OCI-LY1 (cell line): ENCODE data around the gene FLNC.

Source experiments
- H2AFZ ChIP-seq: fragments of 200-600 bp; sonication (generic), shearing (Covaris generic); 2 replicates; pipeline ENCODE4 v1.6.0; 2014; ENCODE audit warnings: antibody characterized with exemption, mild to moderate bottlenecking, low read length
- H3F3A ChIP-seq: fragments of 200-600 bp; sonication (generic), shearing (Covaris generic); 2 replicates; pipeline ENCODE4 v1.6.0; 2014; ENCODE audit warnings: mild to moderate bottlenecking, antibody characterized with exemption, low read length, moderate library complexity; ENCODE audit not compliant: insufficient read depth
- H3K27ac ChIP-seq: fragments of 200-600 bp; sonication (generic); 2 replicates; pipeline ENCODE4 v1.5.1; 2014; ENCODE audit warnings: low read length, mixed run types, mild to moderate bottlenecking, low read depth; ENCODE audit not compliant: poor library complexity, severe bottlenecking
- H3K27me3 ChIP-seq: fragments of 200-600 bp; sonication (generic); 2 replicates; pipeline ENCODE4 v1.6.0; 2014; ENCODE audit warnings: antibody characterized with exemption, mild to moderate bottlenecking, low read length, moderate library complexity; ENCODE audit not compliant: insufficient read depth
- H3K36me3 ChIP-seq: fragments of 200-600 bp; sonication (generic); 2 replicates; pipeline ENCODE4 v1.6.1; 2014; ENCODE audit warnings: mild to moderate bottlenecking, antibody characterized with exemption, low read length, moderate library complexity, mixed read lengths; ENCODE audit not compliant: insufficient read depth
- H3K4me1 ChIP-seq: fragments of 200-600 bp; sonication (generic); 2 replicates; pipeline ENCODE4 v1.5.1; 2014; ENCODE audit warnings: mild to moderate bottlenecking, low read length, moderate library complexity; ENCODE audit not compliant: insufficient read depth, severe bottlenecking
- H3K4me2 ChIP-seq: fragments of 200-600 bp; sonication (generic), shearing (Covaris generic); 2 replicates; pipeline ENCODE4 v1.6.1; 2014; ENCODE audit warnings: low read length
- H3K4me3 ChIP-seq: fragments of 200-600 bp; sonication (generic); 2 replicates; pipeline ENCODE4 v1.5.1; 2014; ENCODE audit warnings: low read length, low read depth, mild to moderate bottlenecking, mixed read lengths; ENCODE audit not compliant: poor library complexity, severe bottlenecking
- H3K79me2 ChIP-seq: fragments of 200-600 bp; shearing (Covaris generic); 2 replicates; pipeline ENCODE4 v1.6.1; 2016; ENCODE audit warnings: mixed run types, low read length, mixed read lengths; ENCODE audit not compliant: insufficient read depth
- H3K9ac ChIP-seq: fragments of 200-600 bp; sonication (generic), shearing (Covaris generic); 2 replicates; pipeline ENCODE4 v1.6.1; 2014; ENCODE audit warnings: mild to moderate bottlenecking, low read length, mixed read lengths
- H3K9me2 ChIP-seq: fragments of 200-600 bp; sonication (generic), shearing (Covaris generic); 2 replicates; pipeline ENCODE4 v1.6.1; 2014; ENCODE audit warnings: low read depth, mild to moderate bottlenecking, low read length, mixed read lengths
- H3K9me3 ChIP-seq: fragments of 200-600 bp; shearing (Covaris generic); 2 replicates; pipeline ENCODE4 v1.6.1; 2014; ENCODE audit warnings: low read length, mixed read lengths
- H4K20me1 ChIP-seq: fragments of 200-600 bp; sonication (generic), shearing (Covaris generic); 2 replicates; pipeline ENCODE4 v1.6.0; 2016; ENCODE audit warnings: mild to moderate bottlenecking, low read length; ENCODE audit not compliant: insufficient read depth
- EZH2 ChIP-seq: fragments of 200-600 bp; sonication (generic), shearing (Covaris generic); IDR thresholded peaks from 2 replicates; pipeline ENCODE4 v1.8.0; 2017; ENCODE audit warnings: borderline replicate concordance, mixed run types, mild to moderate bottlenecking, antibody characterized with exemption, low read length, moderate library complexity, mixed read lengths
- TF ChIP-seq, protein P1 (sequence below): fragments of 200-600 bp; sonication (generic), shearing (Covaris generic); IDR thresholded peaks from 2 replicates; pipeline ENCODE4 v1.5.1; 2017; ENCODE audit warnings: mild to moderate bottlenecking, antibody characterized with exemption, low read length, moderate library complexity, mixed read lengths

The FLNC gene

GRCh38 chr7:128826512-128826911 is 3.7 kb upstream of the FLNC start:
- no peak overlapping the region for H3K4me2 ChIP-seq
- H3K27ac ChIP-seq, result no peak overlapping the region
- no peak overlapping the region for H3K9ac ChIP-seq

GRCh38 chr7:128826916-128827247 is 3.3 kb upstream of the FLNC start:
- H3F3A ChIP-seq, result no peaks in the 10 kb centered on the region
- H3K9me3 ChIP-seq, result no peaks in the 10 kb centered on the region
- no peak overlapping the region for H3K4me3 ChIP-seq
- peaks cover 20% of the 10 kb centered on the region for H3K27me3 ChIP-seq
- no peaks in the 10 kb centered on the region for H3K9me2 ChIP-seq
- no peaks in the 10 kb centered on the region for H4K20me1 ChIP-seq
- no peak for TF ChIP-seq EZH2
- TF ChIP-seq, protein P1, sequence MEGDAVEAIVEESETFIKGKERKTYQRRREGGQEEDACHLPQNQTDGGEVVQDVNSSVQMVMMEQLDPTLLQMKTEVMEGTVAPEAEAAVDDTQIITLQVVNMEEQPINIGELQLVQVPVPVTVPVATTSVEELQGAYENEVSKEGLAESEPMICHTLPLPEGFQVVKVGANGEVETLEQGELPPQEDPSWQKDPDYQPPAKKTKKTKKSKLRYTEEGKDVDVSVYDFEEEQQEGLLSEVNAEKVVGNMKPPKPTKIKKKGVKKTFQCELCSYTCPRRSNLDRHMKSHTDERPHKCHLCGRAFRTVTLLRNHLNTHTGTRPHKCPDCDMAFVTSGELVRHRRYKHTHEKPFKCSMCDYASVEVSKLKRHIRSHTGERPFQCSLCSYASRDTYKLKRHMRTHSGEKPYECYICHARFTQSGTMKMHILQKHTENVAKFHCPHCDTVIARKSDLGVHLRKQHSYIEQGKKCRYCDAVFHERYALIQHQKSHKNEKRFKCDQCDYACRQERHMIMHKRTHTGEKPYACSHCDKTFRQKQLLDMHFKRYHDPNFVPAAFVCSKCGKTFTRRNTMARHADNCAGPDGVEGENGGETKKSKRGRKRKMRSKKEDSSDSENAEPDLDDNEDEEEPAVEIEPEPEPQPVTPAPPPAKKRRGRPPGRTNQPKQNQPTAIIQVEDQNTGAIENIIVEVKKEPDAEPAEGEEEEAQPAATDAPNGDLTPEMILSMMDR, result no peak
- no peak overlapping the region for H3K27ac ChIP-seq
- H3K79me2 ChIP-seq, result no peaks in the 10 kb centered on the region
- no peak overlapping the region for H3K9ac ChIP-seq
- no peaks in the 10 kb centered on the region for H3K36me3 ChIP-seq
- no peaks in the 10 kb centered on the region for H3K4me1 ChIP-seq
- no peak overlapping the region for H2AFZ ChIP-seq
- no peak overlapping the region for H3K4me2 ChIP-seq

More at GRCh38 chr7:128826512-128826911, 3.7 kb upstream of the FLNC start:
- Histone ChIP-seq H3K9me2 (no peaks in the 10 kb centered on the region), H3K79me2 (no peaks in the 10 kb centered on the region), H3K36me3 (no peaks in the 10 kb centered on the region), H3F3A (no peaks in the 10 kb centered on the region), H3K27me3 (peaks cover 23% of the 10 kb centered on the region), H2AFZ (no peak overlapping the region), H3K9me3 (no peaks in the 10 kb centered on the region), H3K4me1 (no peaks in the 10 kb centered on the region), H3K4me3 (no peak overlapping the region), H4K20me1 (no peaks in the 10 kb centered on the region)
- no peak for TF ChIP-seq EZH2
- TF ChIP-seq, protein P1, result no peak

DNA sequence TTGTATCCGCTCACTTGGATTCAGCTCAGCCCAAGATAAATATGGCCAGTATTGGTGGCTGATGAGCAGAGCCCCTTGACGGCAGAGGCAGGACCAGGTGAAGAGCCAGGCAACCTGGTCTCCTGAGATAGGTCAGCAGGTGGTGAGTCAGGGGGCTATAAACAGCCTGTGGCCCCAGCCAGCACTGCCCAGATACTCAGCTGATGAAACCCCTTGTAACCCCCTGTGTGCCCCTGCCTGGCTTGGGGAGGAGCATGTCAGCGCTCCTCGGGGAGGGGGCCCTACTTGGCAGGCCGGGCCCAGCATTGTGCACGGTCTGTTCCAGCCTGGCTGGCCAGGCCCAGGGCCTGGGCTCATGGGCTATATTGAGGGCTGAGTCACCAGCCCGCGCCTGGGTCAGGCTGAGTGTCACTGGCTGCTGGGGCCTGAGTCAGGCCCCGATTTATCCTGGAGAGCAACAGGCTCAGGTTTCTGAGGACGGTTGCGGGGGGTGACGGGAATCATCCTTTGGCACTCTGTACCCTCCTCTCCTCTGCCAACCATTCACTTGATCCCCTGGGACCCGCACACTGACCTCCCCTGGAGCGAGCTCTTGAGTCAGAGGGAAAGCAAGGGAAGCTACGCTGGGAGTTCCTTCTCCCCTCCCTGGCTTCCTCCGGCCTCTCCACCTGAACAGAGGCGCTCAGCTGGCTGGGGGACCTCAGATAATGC is 2.8 kb upstream of the FLNC start:
- no peaks in the 10 kb centered on the region for H3K36me3 ChIP-seq
- H3F3A ChIP-seq, result no peaks in the 10 kb centered on the region
- H4K20me1 ChIP-seq, result no peaks in the 10 kb centered on the region
- no peaks in the 10 kb centered on the region for H3K4me1 ChIP-seq
- H3K4me3 ChIP-seq, result no peak overlapping the region
- H3K27ac ChIP-seq, result no peak overlapping the region
- no peak overlapping the region for H3K9ac ChIP-seq
- no peak overlapping the region for H3K4me2 ChIP-seq
- no peak overlapping the region for H2AFZ ChIP-seq
- H3K27me3 ChIP-seq, result peaks cover 20% of the 10 kb centered on the region
- no peaks in the 10 kb centered on the region for H3K9me3 ChIP-seq
- H3K79me2 ChIP-seq, result no peaks in the 10 kb centered on the region
- no peaks in the 10 kb centered on the region for H3K9me2 ChIP-seq
- TF ChIP-seq EZH2, result 0 out of 2 replicates have a peak, but pooled peaks have one; percentile 4
- TF ChIP-seq, protein P1, result no peak
